ENCODE measurements around the gene PRR19.

DNA sequence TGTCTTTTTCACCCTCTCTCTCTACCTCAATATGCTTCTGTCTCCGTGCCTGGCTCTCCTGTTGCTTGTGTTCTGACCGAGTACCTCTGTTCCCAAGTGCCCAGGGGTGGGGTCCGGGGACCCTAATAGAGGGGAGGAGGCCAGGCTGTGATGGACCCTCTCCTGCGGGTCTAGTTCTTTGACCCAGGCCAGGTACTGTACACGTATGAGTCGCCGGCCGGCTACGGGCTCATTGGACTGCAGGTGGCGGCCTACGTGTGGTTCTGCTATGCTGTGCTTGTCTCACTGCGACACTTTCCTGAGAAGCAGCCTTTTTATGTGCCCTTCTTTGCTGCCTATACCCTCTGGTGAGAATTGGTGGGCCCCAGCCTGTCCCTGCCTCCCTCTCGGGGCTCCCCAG, 15.6 kb downstream of the PRR19 start:
- TF ChIP-seq, protein P1, sequence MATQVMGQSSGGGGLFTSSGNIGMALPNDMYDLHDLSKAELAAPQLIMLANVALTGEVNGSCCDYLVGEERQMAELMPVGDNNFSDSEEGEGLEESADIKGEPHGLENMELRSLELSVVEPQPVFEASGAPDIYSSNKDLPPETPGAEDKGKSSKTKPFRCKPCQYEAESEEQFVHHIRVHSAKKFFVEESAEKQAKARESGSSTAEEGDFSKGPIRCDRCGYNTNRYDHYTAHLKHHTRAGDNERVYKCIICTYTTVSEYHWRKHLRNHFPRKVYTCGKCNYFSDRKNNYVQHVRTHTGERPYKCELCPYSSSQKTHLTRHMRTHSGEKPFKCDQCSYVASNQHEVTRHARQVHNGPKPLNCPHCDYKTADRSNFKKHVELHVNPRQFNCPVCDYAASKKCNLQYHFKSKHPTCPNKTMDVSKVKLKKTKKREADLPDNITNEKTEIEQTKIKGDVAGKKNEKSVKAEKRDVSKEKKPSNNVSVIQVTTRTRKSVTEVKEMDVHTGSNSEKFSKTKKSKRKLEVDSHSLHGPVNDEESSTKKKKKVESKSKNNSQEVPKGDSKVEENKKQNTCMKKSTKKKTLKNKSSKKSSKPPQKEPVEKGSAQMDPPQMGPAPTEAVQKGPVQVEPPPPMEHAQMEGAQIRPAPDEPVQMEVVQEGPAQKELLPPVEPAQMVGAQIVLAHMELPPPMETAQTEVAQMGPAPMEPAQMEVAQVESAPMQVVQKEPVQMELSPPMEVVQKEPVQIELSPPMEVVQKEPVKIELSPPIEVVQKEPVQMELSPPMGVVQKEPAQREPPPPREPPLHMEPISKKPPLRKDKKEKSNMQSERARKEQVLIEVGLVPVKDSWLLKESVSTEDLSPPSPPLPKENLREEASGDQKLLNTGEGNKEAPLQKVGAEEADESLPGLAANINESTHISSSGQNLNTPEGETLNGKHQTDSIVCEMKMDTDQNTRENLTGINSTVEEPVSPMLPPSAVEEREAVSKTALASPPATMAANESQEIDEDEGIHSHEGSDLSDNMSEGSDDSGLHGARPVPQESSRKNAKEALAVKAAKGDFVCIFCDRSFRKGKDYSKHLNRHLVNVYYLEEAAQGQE (IDR thresholded peaks at IDR 0.05; ENCODE audit: low read depth), result no peak
- TF ChIP-seq RAD21 (IDR thresholded peaks at IDR 0.05; ENCODE audit: low read depth) (no peak), CEBPB (IDR thresholded peaks at IDR 0.05) (no peak), EP300 (IDR thresholded peaks at IDR 0.05; ENCODE audit: borderline replicate concordance) (no peak), TEAD4 (IDR thresholded peaks at IDR 0.05) (no peak), YY1 (IDR thresholded peaks at IDR 0.05; ENCODE audit: low read depth) (no peak), FOXM1 (IDR thresholded peaks at IDR 0.05; ENCODE audit: borderline replicate concordance, low read depth) (no peak), NFIC (IDR thresholded peaks at IDR 0.05) (no peak)
